Islet precursor cell (in vitro differentiated cells): ENCODE results near the gene ULK4.
A peak's percentile ranks its signal among the peaks of the same experiment; 100 is the strongest.
"Not testable (repeated sequence)": the region's sequence is repeated elsewhere in the genome, so short reads cannot be mapped to it uniquely, and the experiment has no call there.

ENCODE experiments used
- DNase-seq: peaks from one replicate; pipeline ENCODE4 v3.0.0-alpha.2; 2018

The ULK4 gene

GRCh38 chr3:41746215-41746614, 215.7 kb downstream of the ULK4 start:
- DNase-seq = no peak

GRCh38 chr3:41742121-41742520, 219.8 kb downstream of the ULK4 start:
- DNase-seq = no peak

- no peak for DNase-seq
Observed at GRCh38 chr3:41740374-41740886, 221.5 kb downstream of the ULK4 start.

GRCh38 chr3:41726891-41727290, 235.0 kb downstream of the ULK4 start:
- no peak for DNase-seq

- DNase-seq = peak; percentile 78
Observed at GRCh38 chr3:41717641-41718040, 244.3 kb downstream of the ULK4 start.

GRCh38 chr3:41716471-41716870, 245.4 kb downstream of the ULK4 start:
- no peak for DNase-seq

GRCh38 chr3:41715376-41715775, 246.5 kb downstream of the ULK4 start:
- DNase-seq = no peak

- no peak for DNase-seq
Observed at GRCh38 chr3:41711651-41712050, 250.3 kb downstream of the ULK4 start.

- peak; percentile 79 for DNase-seq
Observed at GRCh38 chr3:41710646-41711388, 251.1 kb downstream of the ULK4 start.

GRCh38 chr3:41709213-41709612, 252.7 kb downstream of the ULK4 start:
- not testable (repeated sequence) for DNase-seq

- DNase-seq = no peak
Observed at GRCh38 chr3:41708176-41708575, 253.7 kb downstream of the ULK4 start.

GRCh38 chr3:41705893-41706292, 256.0 kb downstream of the ULK4 start:
- no peak for DNase-seq

- no peak for DNase-seq
Observed at GRCh38 chr3:41701191-41701698, 260.7 kb downstream of the ULK4 start.

- DNase-seq = no peak
Observed at GRCh38 chr3:41700155-41700554, 261.7 kb downstream of the ULK4 start.

GRCh38 chr3:41698898-41699297, 263.0 kb downstream of the ULK4 start:
- DNase-seq = no peak

- DNase-seq = no peak
Observed at GRCh38 chr3:41697702-41698101, 264.2 kb downstream of the ULK4 start.

- DNase-seq = not testable (repeated sequence)
Observed at GRCh38 chr3:41695806-41696205, 266.1 kb downstream of the ULK4 start.

- DNase-seq = no peak
Observed at GRCh38 chr3:41693799-41694198, 268.1 kb downstream of the ULK4 start.

- no peak for DNase-seq
Observed at GRCh38 chr3:41690766-41691563, 270.9 kb downstream of the ULK4 start.

GRCh38 chr3:41688595-41689380, 273.1 kb downstream of the ULK4 start:
- no peak for DNase-seq

GRCh38 chr3:41684797-41685735, 276.8 kb downstream of the ULK4 start:
- no peak for DNase-seq
